HG02884 (cell line): Measurements from ENCODE around the gene LLPH.
A peak's percentile ranks its signal among the peaks of the same experiment; 100 is the strongest.

Experiments
- ATAC-seq: cut with Tn5 transposase; IDR thresholded peaks from one replicate; pipeline ENCODE4 v1.9.1; 2021; ENCODE audit warnings: mild to moderate bottlenecking, moderate library complexity; ENCODE audit not compliant: unreplicated experiment

LLPH gene

DNA sequence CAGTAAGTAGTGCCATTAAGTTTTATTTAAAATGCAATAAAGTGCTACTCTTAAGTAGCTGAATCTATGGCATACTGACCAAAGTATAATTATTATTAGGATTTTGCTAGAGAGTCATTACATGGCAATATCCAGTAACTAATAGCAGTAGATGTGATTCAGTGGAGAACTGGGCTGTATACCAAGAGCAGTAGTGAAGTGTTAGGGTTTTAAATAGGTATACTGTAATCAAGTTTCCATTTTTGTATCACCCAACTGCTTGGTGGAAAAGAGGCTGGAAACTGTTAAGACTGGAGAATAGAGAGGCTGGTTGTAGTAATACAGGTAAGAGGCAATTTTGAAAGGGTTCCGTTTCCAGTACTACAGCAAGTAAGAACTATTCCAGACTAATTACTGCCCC lies 13.3 kb upstream of the LLPH start:
- ATAC-seq = no peak

DNA sequence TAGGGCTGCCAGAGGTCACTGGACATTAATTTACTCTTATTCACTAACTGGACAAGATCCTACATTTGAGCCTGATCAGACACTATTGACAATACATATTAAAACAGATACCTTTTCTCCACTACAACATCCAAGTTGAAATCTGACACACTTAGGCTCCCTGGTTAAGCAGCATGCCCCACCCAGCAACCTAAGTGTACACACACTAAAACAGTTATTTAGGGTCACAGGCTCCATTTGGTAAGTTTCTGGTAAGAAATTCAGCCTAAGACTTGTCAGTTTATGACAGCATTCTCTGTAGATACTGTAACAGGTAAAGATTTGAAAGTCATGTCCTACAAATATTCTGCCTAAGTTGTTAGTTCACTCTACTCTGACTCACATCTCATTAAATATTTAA lies 12.3 kb upstream of the LLPH start:
- ATAC-seq = no peak

DNA sequence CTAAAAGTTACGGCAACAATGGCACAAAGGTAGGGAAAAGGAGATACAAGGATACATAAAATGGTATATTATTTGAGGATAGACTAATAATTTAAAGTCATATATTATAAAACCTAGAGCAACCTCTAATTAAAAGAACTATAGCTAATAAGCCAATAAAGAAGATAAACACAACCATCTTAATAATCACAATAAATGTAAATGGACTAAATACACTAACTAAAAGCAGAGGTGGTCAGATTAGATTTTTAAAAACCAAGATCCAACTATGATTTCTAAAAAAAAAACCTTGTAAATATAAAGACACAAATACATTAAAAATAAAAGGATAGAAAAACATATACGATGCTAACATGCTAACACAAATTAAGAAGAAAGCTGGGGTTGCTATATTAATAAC lies 10.7 kb upstream of the LLPH start:
- ATAC-seq = no peak

DNA sequence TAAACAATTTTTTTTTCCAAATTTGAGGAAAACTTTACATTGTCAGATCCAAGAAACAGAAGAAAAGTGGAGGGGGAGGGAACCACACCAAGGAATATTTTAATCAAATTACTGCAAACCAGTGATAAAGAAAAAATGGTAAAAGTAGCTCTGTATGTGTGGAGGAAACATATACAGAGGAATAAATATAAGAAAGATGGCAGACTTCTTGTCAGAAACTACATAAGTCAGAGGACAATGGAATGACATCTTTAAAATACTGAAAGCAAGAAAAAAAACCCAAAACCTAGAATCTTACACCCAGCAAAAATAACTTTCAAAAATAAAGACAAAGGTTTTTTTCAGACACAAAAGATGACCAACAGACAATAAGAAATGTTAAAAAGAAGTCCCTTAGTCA lies 10.2 kb upstream of the LLPH start:
- ATAC-seq = no peak

GRCh38 chr12:66139328-66139727 lies 8.8 kb upstream of the LLPH start:
- ATAC-seq = no peak

DNA sequence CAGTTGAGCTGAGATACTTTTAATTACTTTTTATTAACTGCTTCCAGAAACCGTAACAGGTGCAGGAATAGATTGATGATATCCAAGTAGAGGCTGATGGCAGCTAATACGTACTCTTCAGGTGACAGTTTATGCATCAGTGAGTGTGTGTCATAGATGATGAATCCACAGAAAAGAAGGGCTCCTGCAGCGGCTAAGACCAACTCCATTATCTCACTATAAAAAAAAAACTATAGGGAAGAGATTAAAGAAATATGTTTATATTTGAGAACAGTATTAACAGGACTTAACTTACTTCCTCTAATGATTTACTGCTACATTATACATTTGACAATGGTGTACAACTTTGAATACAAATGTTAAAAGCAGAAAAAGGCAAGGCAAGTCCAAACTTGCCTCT lies 7.4 kb upstream of the LLPH start:
- ATAC-seq = no peak

DNA sequence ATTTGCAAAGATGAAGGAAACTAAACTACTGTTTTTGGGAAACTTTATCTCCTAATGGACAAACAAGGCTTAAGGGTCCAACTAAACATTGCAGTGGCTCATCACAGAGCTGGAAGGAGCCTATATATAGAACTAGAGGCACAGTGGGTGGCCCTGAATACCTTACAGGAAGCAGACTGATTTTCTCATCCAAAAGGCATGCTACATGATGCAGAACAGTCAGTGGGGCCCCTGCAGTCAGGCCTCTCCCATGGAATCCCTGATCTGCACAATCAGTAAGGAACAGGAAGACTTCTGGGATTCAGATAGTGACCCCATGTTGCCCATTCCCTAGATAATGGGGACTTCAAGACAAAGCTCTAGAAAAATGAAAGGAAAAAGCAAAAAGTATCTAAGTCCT lies 1.9 kb upstream of the LLPH start:
- no peak for ATAC-seq

DNA sequence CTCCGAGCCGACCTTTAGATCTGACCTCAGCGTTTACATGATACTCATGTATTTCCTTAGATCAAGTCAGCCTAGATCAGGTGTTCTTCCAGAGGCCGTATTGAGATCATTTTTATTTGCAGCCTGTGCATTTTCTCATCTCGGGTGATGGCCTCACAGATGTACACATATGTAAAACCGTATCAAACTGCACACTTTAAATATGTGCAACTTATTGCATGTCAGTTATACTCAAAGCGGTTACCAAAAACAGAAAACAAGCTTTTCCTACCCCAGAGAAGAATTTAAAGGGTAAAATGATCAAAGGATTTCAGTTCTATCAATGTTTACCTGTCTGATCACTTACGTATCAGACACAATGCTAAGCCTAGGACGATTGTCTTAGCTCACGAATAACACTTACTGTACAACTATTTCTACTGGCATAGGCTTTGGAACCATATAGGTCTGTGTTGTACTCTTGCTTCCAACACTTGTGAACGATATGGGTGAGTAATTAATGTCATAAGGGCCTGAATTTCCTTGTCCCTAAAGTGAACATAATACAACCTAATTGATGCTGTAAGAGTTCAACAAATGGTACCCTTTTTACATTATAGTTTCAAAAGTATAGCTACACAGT lies 628 bp upstream of the LLPH start:
- ATAC-seq = peak; percentile 42

DNA sequence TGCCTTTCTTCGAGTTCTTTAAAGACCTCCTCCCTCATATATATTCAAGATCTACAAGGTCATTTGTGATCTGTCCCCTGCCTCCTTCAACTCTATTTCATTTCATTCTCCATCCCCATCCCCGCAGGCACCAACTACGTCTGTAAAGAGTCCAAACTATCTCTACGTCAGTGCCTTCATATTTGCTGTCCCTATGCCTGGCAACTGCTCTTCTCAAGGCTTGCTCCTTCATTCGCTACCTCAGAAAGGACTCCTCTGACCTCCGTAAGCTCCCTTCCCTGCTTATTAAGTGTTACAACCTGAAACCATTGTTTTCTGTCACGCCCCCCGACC lies 650 bp downstream of the LLPH start:
- ATAC-seq = no peak

DNA sequence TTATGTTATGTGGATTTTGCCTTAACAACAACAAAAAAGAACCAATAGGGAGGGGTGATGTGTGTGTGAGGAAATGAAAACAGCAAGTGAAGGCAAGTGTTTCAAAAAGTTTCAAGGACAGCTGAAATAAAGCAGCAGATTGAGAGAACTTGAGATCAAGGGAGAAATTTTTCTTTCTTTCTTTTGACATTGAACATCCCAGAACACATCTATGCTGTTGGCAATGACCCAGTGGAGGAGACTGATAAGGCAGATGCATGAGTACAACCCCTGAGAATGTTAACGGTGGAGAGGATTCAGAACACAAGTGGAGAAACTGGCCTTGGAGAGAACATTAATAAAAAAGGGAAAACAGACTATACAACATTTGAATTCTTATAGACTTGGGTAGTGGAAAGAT lies 2.9 kb downstream of the LLPH start:
- no peak for ATAC-seq

DNA sequence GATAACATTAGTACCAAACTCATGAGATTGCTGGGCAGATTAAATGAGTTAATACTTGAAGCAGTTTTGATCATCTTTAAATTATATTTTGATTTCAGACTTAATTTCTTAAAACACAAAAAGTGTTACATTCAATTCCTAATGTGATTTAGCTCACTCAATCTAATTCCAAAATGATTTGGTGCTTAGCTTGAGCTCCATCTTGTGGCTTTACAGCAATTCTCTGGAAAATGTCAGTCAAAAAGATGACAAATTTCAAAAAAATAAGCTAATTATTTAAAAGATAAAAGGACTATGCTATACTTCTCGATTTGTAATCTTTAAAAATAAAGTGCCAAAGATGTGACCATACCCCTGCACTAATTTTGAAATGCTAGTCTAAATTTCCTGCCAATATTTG lies 10.1 kb downstream of the LLPH start:
- ATAC-seq = no peak

DNA sequence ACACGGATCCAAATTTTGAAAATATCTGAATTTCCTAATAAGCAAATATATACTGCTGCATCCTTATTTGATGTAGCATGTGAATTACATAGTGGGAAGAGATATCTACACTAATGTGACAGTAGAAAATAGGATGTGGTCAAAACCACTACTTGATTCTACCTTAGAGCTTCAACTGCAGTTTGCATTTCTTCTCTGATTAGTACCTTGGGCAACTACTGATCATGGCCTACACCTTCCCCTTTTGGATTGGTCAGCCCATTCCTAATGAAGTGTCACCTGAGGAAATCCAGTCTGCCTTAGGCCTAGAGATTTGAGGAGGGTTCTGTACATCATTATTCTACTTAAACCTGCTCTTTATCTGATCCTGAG lies 10.7 kb downstream of the LLPH start:
- ATAC-seq = no peak

- no peak for ATAC-seq
Observed at GRCh38 chr12:66119229-66119869, 11.2 kb downstream of the LLPH start.

- no peak for ATAC-seq
Observed at GRCh38 chr12:66118240-66118891, 12.2 kb downstream of the LLPH start.

DNA sequence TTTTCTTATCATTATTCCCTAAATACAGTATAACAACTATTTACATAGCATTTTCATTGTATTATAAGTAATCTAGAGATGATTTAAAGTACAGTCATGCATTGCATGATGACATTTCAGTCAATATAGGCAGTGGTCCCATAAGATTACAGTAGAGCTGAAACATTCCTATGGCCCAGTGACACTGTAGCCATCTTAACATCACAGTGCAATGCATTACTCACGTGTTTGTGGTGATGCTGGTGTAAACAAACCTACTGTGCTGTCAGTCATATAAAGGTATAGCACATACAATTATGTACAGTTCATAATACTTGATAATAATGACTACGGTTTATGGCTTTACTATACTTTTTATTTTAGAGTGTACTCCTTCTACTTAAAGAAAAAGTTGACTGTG lies 13.3 kb downstream of the LLPH start:
- ATAC-seq = no peak

DNA sequence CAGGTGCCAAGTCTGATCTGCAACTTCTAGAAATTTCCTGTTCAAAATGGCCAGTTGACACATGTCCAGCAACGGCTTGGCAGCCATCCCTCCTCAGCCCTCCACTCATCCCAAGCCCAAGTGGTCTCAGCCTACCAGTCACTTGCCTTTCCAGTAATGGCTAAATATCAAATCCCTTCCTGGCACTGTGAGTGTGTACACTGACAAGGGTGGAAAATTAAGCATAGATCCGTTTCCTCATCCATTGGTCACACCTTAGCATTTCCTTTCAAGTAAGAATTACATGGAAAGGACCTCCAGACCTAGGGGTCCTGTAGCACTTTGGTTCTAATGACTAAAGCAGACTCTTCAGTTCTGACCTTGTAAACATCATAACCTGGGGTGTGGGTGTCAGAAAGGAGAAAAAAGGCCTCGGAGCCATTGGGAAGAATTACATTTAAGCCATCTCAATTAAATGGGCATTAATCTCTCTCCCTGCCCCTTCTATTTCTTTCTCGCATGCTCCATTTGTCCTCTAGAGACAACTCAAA lies 15.4 kb downstream of the LLPH start:
- no peak for ATAC-seq

GRCh38 chr12:66113471-66113870 lies 17.1 kb downstream of the LLPH start:
- no peak for ATAC-seq

- no peak for ATAC-seq
Observed at GRCh38 chr12:66111605-66112004, 18.9 kb downstream of the LLPH start.

DNA sequence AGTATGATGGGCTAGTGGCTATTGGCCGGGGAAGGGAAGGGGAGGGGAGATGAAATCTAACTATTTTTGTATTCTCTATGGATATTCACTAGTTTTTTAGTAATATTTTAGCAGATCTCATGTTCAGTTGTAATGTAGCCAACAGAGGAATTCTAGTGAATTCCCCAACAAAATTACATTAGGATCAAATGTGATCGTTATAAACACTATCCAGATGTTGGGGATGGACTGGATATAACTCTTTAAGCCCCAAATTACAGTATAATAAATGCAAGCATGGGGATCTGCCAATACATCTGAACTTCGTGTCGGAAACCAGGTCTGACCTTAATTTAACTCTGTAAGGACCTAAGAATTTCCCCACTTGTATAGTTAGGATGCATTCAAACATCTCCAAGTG lies 21.5 kb downstream of the LLPH start:
- ATAC-seq = no peak

DNA sequence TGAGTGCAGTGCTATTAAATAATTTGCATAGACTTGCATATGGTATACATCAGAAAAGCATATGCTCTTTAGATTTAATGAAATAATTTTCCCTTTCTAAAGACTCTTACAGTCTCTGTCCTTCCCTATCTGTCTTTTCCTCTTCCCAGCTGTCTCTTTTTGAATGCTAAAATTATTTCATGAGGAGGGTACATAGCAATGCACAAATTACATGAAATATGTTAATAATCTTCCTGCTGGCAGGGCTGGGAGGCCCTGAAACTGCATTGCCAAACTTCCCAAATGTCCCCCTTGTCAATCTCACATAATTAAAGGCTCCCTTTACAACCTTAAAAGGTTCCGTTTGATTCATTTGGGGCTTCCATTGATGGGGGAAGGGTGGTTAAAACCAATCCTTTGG lies 22.2 kb downstream of the LLPH start:
- no peak for ATAC-seq

GRCh38 chr12:66107451-66107915 lies 23.1 kb downstream of the LLPH start:
- ATAC-seq = peak; percentile 96
